WTC11 (cell line): ENCODE results near the gene NUCB2. TPM values are rescaled to one million over a fixed set of nuclear protein-coding genes. Genes with fewer than 3 reads are reported as not detected.

Source experiments
- ATAC-seq: fragments of 200-7000 bp; cut with Tn5 transposase; 2 replicates; pipeline ENCODE4 v1.10.0; 2021; ENCODE audit warnings: mild to moderate bottlenecking, moderate library complexity
- CTCF ChIA-PET: fragments of 300-600 bp; sonication (Branson Sonifier 250); formaldehyde crosslinking; loops from one replicate; lab custom pipeline; 2021; ENCODE audit warnings: antibody characterized with exemption; lab: Charles Lee
- POLR2A ChIA-PET: fragments of 350-600 bp; sonication (Branson Sonifier 250); formaldehyde crosslinking; loops from one replicate; lab custom pipeline; 2021; ENCODE audit warnings: antibody characterized with exemption; lab: Charles Lee
- DNase-seq: peaks from one replicate; pipeline ENCODE4 v3.0.0; 2021; ENCODE audit warnings: low spot score
- H3K27ac Mint-ChIP-seq: 2 replicates; pipeline ENCODE4 v1.8.0; 2021; ENCODE audit warnings: mixed read lengths
- H3K27me3 Mint-ChIP-seq: 2 replicates; pipeline ENCODE4 v1.8.0; 2021; ENCODE audit warnings: low read depth, mild to moderate bottlenecking, moderate library complexity, mixed read lengths
- H3K36me3 Mint-ChIP-seq: 2 replicates; pipeline ENCODE4 v1.8.0; 2021; ENCODE audit warnings: mixed read lengths
- H3K4me1 Mint-ChIP-seq: 2 replicates; pipeline ENCODE4 v1.8.0; 2022; ENCODE audit warnings: mixed read lengths
- H3K4me3 Mint-ChIP-seq: 2 replicates; pipeline ENCODE4 v1.8.0; 2021; ENCODE audit warnings: mild to moderate bottlenecking, moderate library complexity, mixed read lengths
- H3K9me3 Mint-ChIP-seq: 2 replicates; pipeline ENCODE4 v1.8.0; 2021; ENCODE audit warnings: mixed read lengths
- ARID4B ChIP-seq: sonication (generic); formaldehyde crosslinking; IDR thresholded peaks from 2 replicates; pipeline ENCODE4 v1.8.0; 2023; ENCODE audit warnings: missing genetic modification reagents, mild to moderate bottlenecking, borderline replicate concordance
- ATF3 ChIP-seq: sonication (generic); formaldehyde crosslinking; conservative IDR thresholded peaks from 2 replicates; pipeline ENCODE4 v1.8.1; 2022; ENCODE audit warnings: mild to moderate bottlenecking, missing genetic modification reagents
- ATF6 ChIP-seq: sonication (generic); formaldehyde crosslinking; IDR thresholded peaks from 2 replicates; pipeline ENCODE4 v1.8.1; 2023; ENCODE audit warnings: mild to moderate bottlenecking, missing genetic modification reagents
- ESRRA ChIP-seq: sonication (generic); formaldehyde crosslinking; IDR thresholded peaks from 2 replicates; pipeline ENCODE4 v1.8.1; 2022; ENCODE audit warnings: mild to moderate bottlenecking, missing genetic modification reagents, borderline replicate concordance
- FOXJ3 ChIP-seq: sonication (generic); formaldehyde crosslinking; IDR thresholded peaks from 2 replicates; pipeline ENCODE4 v1.9.0; 2021; ENCODE audit warnings: missing genetic modification reagents, mild to moderate bottlenecking, borderline replicate concordance
- GABPB1 ChIP-seq: sonication (generic); formaldehyde crosslinking; IDR thresholded peaks from 2 replicates; pipeline ENCODE4 v1.8.1; 2023; ENCODE audit warnings: mild to moderate bottlenecking, missing genetic modification reagents
- HMGA2 ChIP-seq: fragments of 250-450 bp; sonication (Bioruptor Pico); IDR thresholded peaks from 2 replicates; pipeline ENCODE4 v1.4.0; 2021; ENCODE audit warnings: mild to moderate bottlenecking, moderate library complexity
- NR1H2 ChIP-seq: sonication (generic); formaldehyde crosslinking; IDR thresholded peaks from 2 replicates; pipeline ENCODE4 v1.9.0; 2021; ENCODE audit warnings: mild to moderate bottlenecking, moderate library complexity, missing genetic modification reagents
- OVOL2 ChIP-seq: fragments of 250-450 bp; sonication (Bioruptor Pico); IDR thresholded peaks from 2 replicates; pipeline ENCODE4 v1.9.0; 2021; ENCODE audit warnings: mild to moderate bottlenecking, borderline replicate concordance
- RORB ChIP-seq: fragments of 250-450 bp; sonication (Bioruptor Pico); IDR thresholded peaks from 2 replicates; pipeline ENCODE4 v1.9.0; 2021; ENCODE audit warnings: mild to moderate bottlenecking
- SOX15 ChIP-seq: fragments of 250-450 bp; sonication (Bioruptor Pico); IDR thresholded peaks from 2 replicates; pipeline ENCODE4 v1.9.0; 2021; ENCODE audit warnings: mild to moderate bottlenecking
- TP53 ChIP-seq: sonication (generic); formaldehyde crosslinking; IDR thresholded peaks from 2 replicates; pipeline ENCODE4 v1.8.1; 2023; ENCODE audit warnings: mild to moderate bottlenecking, missing genetic modification reagents
- USF2 ChIP-seq: sonication (generic); formaldehyde crosslinking; IDR thresholded peaks from 2 replicates; pipeline ENCODE4 v1.8.1; 2023; ENCODE audit warnings: mild to moderate bottlenecking, missing genetic modification reagents, moderate library complexity
- ZNF138 ChIP-seq: sonication (generic); formaldehyde crosslinking; conservative IDR thresholded peaks from 2 replicates; pipeline ENCODE4 v1.8.1; 2022; ENCODE audit warnings: mild to moderate bottlenecking, moderate library complexity, missing genetic modification reagents
- ZNF219 ChIP-seq: sonication (generic); formaldehyde crosslinking; IDR thresholded peaks from 2 replicates; pipeline ENCODE4 v1.8.0; 2023; ENCODE audit warnings: missing genetic modification reagents, mild to moderate bottlenecking, borderline replicate concordance
- ZNF232 ChIP-seq: sonication (generic); formaldehyde crosslinking; IDR thresholded peaks from 2 replicates; pipeline ENCODE4 v1.8.0; 2022; ENCODE audit warnings: mild to moderate bottlenecking, missing genetic modification reagents
- total RNA-seq: library from RNA; stranded (reverse); gene quantifications from 3 replicates; pipeline ENCODE4 v1.2.3, GENCODE V29; 2021

NUCB2 gene
- total RNA-seq, 1 experiment from 2014 or later = 16.1 TPM

- TF ChIP-seq ARID4B (CRISPR knock-in tag) = no peak
- no peak for TF ChIP-seq ATF3 (CRISPR knock-in tag)
These were observed 20.0 kb upstream of the NUCB2 start (continued) for GRCh38 chr11:17256512-17256911.

- Mint-ChIP-seq H3K27me3 (no peaks in the 10 kb centered on the region), H3K36me3 (no peaks in the 10 kb centered on the region), H3K27ac (no peak overlapping the region), H3K9me3 (no peaks in the 10 kb centered on the region), H3K4me3 (no peak overlapping the region), H3K4me1 (no peaks in the 10 kb centered on the region)
- POLR2A ChIA-PET = no interaction called here
- DNase-seq (no peak), ATAC-seq (no peak)
- CTCF ChIA-PET = no interaction called here
- TF ChIP-seq NR1H2 (CRISPR knock-in tag) = no peak
- TF ChIP-seq GABPB1 = no peak
- no peak for TF ChIP-seq ZNF232
- TF ChIP-seq ZNF138 (CRISPR knock-in tag) = no peak
- TF ChIP-seq ZNF219 (CRISPR knock-in tag) = no peak
- no peak for TF ChIP-seq TP53 (CRISPR knock-in tag)
- TF ChIP-seq FOXJ3 (CRISPR knock-in tag) = no peak
- no peak for TF ChIP-seq ARID4B (CRISPR knock-in tag)
- TF ChIP-seq RORB (CRISPR knock-in tag) = no peak
- TF ChIP-seq OVOL2 = no peak
- no peak for TF ChIP-seq USF2
- no peak for TF ChIP-seq ATF6 (CRISPR knock-in tag)
- TF ChIP-seq ESRRA (CRISPR knock-in tag) = no peak
- no peak for TF ChIP-seq SOX15 (CRISPR knock-in tag)
- no peak for TF ChIP-seq HMGA2 (CRISPR knock-in tag)
- TF ChIP-seq, all 79 proteins: peak for 0
These were observed 19.3 kb upstream of the NUCB2 start for GRCh38 chr11:17257196-17257595.
